Measurements from ENCODE around the gene EIF3K. TPM values are rescaled to one million over a fixed set of nuclear protein-coding genes. Genes with fewer than 3 reads are reported as not detected.
"Not testable (repeated sequence)": the region's sequence is repeated elsewhere in the genome, so short reads cannot be mapped to it uniquely, and the experiment has no call there.

EIF3K gene
- total and polyA plus RNA-seq, 2 of the 13 experiments (the other 11 are each of a cell fraction or from before 2014, with no cell fraction given), result 179 to 258 TPM

DNA sequence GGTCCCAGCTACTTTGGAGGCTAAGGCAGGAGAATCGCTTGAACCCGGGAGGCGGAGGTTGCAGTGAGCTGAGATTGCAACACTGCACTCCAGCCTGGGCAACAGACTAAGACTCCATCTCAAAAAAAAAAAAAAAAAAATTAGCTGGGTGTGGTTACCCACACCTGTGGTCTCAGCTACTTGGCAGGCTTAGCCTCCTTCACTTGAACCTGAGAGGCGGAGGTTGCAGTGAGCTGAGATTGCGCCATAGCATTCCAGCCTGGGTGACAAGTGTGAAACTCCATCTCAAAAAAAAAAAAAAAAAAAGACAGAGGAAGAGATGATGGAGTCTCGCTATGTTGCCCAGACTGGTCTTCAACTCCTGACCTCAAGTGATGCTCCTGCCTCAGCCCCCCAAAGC, 39.7 kb upstream of the EIF3K start:
- ATAC-seq; intact Hi-C loops (cut with micrococcal nuclease; ENCODE audit: unreplicated experiment): not testable (repeated sequence)

GRCh38 chr19:38580080-38580479, 38.9 kb upstream of the EIF3K start:
- Histone ChIP-seq H2AFZ (ENCODE audit: low read length) (no peak overlapping the region), H3K4me3 (replicated peaks in 1 of 3; ENCODE audit: insufficient read depth in 1 of 3, low read depth in 2 of 3, low read length in 3 of 3) (no peak overlapping the region), H3K27ac (ENCODE audit: extremely low read length, insufficient read depth, low read length) (no peak overlapping the region), H4K20me1 (ENCODE audit: insufficient read depth, low read length) (no peaks in the 10 kb centered on the region), H3K27me3 (ENCODE audit: control insufficient read depth in 1 of 2, insufficient read depth in 2 of 2, low read length in 2 of 2) (peaks cover 2 to 6% of the 10 kb centered on the region in 2 experiments; a peak in 3 of 5 replicates), H3K79me2 (ENCODE audit: insufficient read depth, low read length) (no peaks in the 10 kb centered on the region), H3K4me2 (ENCODE audit: low read depth, low read length) (no peak overlapping the region), H3K36me3 (replicated peaks in 1 of 2; ENCODE audit: control insufficient read depth in 1 of 2, insufficient read depth in 2 of 2, low read length in 2 of 2) (no peaks in the 10 kb centered on the region), H3K9ac (ENCODE audit: insufficient read depth, low read depth, low read length) (no peak overlapping the region), H3K4me1 (ENCODE audit: insufficient read depth, low read length) (no peaks in the 10 kb centered on the region), H3K9me3 (ENCODE audit: low read length) (no peaks in the 10 kb centered on the region)
- intact Hi-C loops (cut with micrococcal nuclease; ENCODE audit: unreplicated experiment) (no loop called here), in situ Hi-C loops (cut with HindIII; ENCODE audit: extremely low pct_ligation_motif_present, low pct_unique_long_range_greater_than_20kb) (no loop called here)
- ChIA-PET CTCF (ENCODE audit: low intra/inter-chr PET ratio, low total read pairs) (no interaction called here), POLR2A (no interaction called here)
- WGBS (ENCODE audit: low lambda C conversion rate), result 40% methylated on average over 5 of the region's 15 CpGs
- BruUV-seq (replicated peaks), result no TSS peak
- FAIRE-seq, result no peak
- no peak for DNase-seq (ENCODE audit: low spot score)
- ATAC-seq, result no peak
- TF ChIP-seq ELF3 (CRISPR knock-in tag; IDR thresholded peaks at IDR 0.05), result no peak
- TF ChIP-seq ZNF367 (CRISPR knock-in tag; IDR thresholded peaks at IDR 0.05; ENCODE audit: borderline replicate concordance), result no peak
- TF ChIP-seq IRF1 (CRISPR knock-in tag; IDR thresholded peaks at IDR 0.05; ENCODE audit: low read depth), result no peak
- no peak for TF ChIP-seq ZSCAN21 (CRISPR knock-in tag; IDR thresholded peaks at IDR 0.05; ENCODE audit: borderline replicate concordance)
- no peak for TF ChIP-seq ZNF777 (CRISPR knock-in tag; IDR thresholded peaks at IDR 0.05)
- TF ChIP-seq, protein P1, sequence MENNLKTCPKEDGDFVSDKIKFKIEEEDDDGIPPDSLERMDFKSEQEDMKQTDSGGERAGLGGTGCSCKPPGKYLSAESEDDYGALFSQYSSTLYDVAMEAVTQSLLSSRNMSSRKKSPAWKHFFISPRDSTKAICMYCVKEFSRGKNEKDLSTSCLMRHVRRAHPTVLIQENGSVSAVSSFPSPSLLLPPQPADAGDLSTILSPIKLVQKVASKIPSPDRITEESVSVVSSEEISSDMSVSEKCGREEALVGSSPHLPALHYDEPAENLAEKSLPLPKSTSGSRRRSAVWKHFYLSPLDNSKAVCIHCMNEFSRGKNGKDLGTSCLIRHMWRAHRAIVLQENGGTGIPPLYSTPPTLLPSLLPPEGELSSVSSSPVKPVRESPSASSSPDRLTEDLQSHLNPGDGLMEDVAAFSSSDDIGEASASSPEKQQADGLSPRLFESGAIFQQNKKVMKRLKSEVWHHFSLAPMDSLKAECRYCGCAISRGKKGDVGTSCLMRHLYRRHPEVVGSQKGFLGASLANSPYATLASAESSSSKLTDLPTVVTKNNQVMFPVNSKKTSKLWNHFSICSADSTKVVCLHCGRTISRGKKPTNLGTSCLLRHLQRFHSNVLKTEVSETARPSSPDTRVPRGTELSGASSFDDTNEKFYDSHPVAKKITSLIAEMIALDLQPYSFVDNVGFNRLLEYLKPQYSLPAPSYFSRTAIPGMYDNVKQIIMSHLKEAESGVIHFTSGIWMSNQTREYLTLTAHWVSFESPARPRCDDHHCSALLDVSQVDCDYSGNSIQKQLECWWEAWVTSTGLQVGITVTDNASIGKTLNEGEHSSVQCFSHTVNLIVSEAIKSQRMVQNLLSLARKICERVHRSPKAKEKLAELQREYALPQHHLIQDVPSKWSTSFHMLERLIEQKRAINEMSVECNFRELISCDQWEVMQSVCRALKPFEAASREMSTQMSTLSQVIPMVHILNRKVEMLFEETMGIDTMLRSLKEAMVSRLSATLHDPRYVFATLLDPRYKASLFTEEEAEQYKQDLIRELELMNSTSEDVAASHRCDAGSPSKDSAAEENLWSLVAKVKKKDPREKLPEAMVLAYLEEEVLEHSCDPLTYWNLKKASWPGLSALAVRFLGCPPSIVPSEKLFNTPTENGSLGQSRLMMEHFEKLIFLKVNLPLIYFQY (CRISPR knock-in tag; IDR thresholded peaks at IDR 0.05; ENCODE audit: borderline replicate concordance), result no peak
- TF ChIP-seq SMC3 (IDR thresholded peaks at IDR 0.05; ENCODE audit: low read length), result no peak
- TF ChIP-seq MTF2 (CRISPR knock-in tag; IDR thresholded peaks at IDR 0.05; ENCODE audit: borderline replicate concordance), result no peak
- no peak for TF ChIP-seq POLR2AphosphoS2 (IDR thresholded peaks at IDR 0.05; ENCODE audit: low read depth, low read length)
- TF ChIP-seq HOXA9 (CRISPR knock-in tag; IDR thresholded peaks at IDR 0.05; ENCODE audit: borderline replicate concordance), result no peak
- no peak for TF ChIP-seq ZNF800 (CRISPR knock-in tag; IDR thresholded peaks at IDR 0.05)
- no peak for TF ChIP-seq RFX5 (IDR thresholded peaks at IDR 0.05; ENCODE audit: low read depth, low read length)

More for the DNA sequence above, 39.7 kb upstream of the EIF3K start:
- H4K20me1 ChIP-seq (ENCODE audit: insufficient read depth, low read length); CTCF ChIA-PET (ENCODE audit: low intra/inter-chr PET ratio, low total read pairs); H3K9me3 ChIP-seq (ENCODE audit: low read length); H3K9ac ChIP-seq (ENCODE audit: insufficient read depth, low read depth, low read length); in situ Hi-C loops (cut with HindIII; ENCODE audit: extremely low pct_ligation_motif_present, low pct_unique_long_range_greater_than_20kb); DNase-seq (ENCODE audit: low spot score); H3K79me2 ChIP-seq (ENCODE audit: insufficient read depth, low read length); H3K4me1 ChIP-seq (ENCODE audit: insufficient read depth, low read length); H3K27ac ChIP-seq (ENCODE audit: extremely low read length, insufficient read depth, low read length); FAIRE-seq; BruUV-seq (replicated peaks); POLR2A ChIA-PET; H3K4me2 ChIP-seq (ENCODE audit: low read depth, low read length); H3K4me3 ChIP-seq (replicated peaks in 1 of 3; ENCODE audit: insufficient read depth in 1 of 3, low read depth in 2 of 3, low read length in 3 of 3); H2AFZ ChIP-seq (ENCODE audit: low read length); H3K36me3 ChIP-seq (replicated peaks in 1 of 2; ENCODE audit: control insufficient read depth in 1 of 2, insufficient read depth in 2 of 2, low read length in 2 of 2): not testable (repeated sequence)
- WGBS (ENCODE audit: low lambda C conversion rate), result 32% methylated on average over 6 of the region's 6 CpGs
- peak; percentile 42 for TF ChIP-seq CEBPB (IDR thresholded peaks at IDR 0.05; ENCODE audit: borderline replicate concordance, low read depth, low read length)
- H3K27me3 ChIP-seq (ENCODE audit: control insufficient read depth in 1 of 2, insufficient read depth in 2 of 2, low read length in 2 of 2), result peaks cover 2 to 12% of the 10 kb centered on the region in 2 experiments; a peak in 3 of 5 replicates

Data from HepG2 (cell line).